ENCODE results near the gene TP53. TPM values are rescaled to one million over a fixed set of nuclear protein-coding genes. Genes with fewer than 3 reads are reported as not detected.

The TP53 gene
- total RNA-seq, 1 donor from 2014 or later: 42.3 TPM

GRCh38 chr17:7707446-7707845 lies 20.2 kb upstream of the TP53 start:
- no peak for DNase-seq (ENCODE audit: low spot score)

- no peak for DNase-seq (ENCODE audit: low spot score)
These were observed 19.5 kb upstream of the TP53 start for GRCh38 chr17:7706631-7707354.

- no peak for DNase-seq (ENCODE audit: low spot score)
These were observed 18.3 kb upstream of the TP53 start for GRCh38 chr17:7705269-7706255.

DNA sequence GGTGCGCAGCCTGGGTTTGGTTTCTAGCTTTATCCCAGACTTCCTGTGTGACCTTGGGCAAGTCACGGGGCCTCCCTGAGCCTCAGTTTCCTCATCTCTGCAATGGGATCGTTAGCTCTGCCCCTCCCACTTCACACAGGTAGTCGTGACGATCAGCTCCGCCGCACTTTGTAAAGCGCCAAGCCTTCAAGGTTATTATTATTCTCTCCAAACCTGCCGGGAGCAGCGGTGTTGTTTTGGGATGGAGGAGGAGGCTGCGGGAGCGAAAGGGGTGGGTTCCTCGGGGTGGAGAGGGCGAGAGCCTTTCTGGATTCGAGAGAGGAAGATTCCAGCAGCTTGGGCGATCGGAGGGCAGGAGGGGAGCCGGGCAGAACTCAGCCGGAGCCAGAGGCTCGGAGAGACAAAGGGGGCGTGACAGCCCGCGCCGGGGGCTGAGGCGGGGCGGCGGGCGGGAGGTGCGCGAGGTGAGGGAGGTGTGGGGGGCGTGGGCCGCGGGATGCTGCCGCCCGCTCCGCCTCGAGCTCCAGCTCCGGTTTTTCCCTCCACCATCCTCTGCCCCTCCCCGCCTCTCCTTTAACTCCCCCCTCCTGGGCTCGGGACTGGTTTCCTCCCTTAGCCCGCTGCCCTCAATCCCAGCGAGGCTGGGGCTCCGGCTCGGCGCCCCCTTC lies 17.4 kb upstream of the TP53 start, which contains the start of gene EFNB3:
Gene EFNB3 (plus strand): TSS at position 602 of the 668 bp plus-strand sequence. CDS start 397 bp downstream, outside the sequence.
- no peak for DNase-seq (ENCODE audit: low spot score)

DNA sequence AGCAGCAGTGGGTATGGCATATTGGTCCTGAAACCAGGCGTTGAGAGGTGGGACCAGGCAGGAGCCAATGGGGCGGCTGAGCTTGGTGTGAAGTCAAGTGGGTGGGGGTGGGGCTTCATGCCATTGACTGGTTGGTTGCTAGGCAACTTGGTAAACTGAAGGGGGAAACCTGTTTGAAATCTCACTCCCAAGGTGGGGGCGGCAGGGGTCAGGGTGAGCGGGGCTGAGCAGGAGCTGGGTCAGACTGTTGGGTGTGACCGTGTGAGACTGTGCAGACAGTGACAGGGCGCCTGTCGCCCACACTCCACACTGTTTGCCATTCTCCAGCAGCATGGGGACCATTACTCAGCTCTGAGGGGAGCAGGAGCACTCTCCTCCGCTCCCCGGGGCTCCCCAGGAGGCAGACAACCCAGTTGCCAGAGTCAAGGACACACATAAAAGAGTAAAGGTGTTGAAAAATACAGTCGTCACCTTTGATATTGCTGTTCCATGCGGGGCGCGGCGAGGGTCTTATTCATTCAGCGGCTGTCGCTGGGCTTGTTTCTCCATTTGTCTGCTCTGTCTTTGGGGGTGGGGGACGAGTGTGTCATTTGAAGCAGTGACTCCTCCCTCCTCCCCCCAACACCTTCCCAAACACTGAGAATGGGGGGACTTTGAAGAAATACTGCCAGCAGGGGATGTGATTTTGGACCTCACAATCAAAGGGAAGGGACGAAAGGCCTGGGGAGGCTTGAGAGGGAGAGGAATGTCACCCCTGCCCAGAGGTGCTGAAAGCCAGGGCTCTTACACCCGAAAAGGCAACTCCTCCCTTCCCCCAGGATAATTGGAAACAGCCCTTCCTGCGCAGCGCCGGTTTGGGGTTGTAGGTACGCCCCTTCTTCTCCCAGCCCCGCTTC lies 16.5 kb upstream of the TP53 start:
- no peak for DNase-seq (ENCODE audit: low spot score)

DNA sequence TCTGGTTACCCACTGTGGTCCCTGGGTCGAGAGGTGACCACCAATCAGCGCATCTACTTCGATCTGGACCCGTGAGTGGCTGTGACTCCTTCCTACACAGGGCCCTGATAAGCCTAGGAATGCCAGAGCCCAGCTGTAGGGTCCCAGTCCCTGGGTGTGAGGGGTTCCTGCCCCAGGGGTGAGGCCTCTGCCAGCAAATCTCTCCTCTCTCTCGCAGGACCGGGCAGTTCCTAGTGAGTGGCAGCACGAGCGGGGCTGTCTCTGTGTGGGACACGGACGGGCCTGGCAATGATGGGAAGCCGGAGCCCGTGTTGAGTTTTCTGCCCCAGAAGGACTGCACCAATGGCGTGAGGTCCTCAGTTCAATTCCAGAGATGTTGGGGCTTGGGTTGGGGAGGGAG lies 15.5 kb upstream of the TP53 start:
- DNase-seq (ENCODE audit: low spot score): no peak

- DNase-seq (ENCODE audit: low spot score): no peak
These were observed 14.4 kb upstream of the TP53 start for GRCh38 chr17:7701681-7702080.

- DNase-seq (ENCODE audit: low spot score): no peak
These were observed 13.2 kb upstream of the TP53 start for GRCh38 chr17:7700510-7700909.

DNA sequence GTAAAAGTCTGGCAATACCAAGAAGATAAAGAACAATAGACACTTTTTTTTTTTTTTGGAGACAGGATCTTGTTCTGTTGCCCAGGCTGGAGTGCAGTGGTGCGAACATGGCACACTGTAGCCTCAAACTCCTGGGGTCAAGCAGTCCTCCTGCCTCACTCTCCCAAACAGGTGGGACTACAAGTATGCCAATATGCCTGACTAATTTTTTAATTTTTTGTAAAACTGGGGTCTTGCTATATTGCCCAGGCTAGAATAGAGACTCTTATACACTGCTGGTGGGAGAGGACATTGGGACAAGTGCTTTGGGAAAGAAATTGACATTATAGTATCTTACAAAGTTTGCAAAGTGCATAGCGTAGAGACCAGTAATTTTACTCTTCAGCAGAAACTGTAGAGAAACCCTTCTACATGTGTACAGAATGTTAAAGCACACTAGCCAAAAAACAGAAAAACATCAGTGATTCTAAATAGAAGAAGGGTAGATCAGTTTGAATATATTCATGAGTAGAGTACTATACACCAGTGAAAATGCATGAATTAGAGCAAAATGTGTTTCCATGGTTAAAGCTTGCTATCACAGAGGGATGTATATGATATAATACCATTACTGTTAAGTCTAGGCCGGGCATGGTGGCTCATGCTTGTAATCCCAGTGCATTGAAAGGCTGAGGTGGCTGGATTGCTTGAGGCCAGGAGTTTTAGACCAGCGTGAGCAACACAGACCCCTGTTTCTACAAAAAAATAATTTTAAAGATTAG lies 10.7 kb upstream of the TP53 start:
- DNase-seq (ENCODE audit: low spot score): no peak

DNA sequence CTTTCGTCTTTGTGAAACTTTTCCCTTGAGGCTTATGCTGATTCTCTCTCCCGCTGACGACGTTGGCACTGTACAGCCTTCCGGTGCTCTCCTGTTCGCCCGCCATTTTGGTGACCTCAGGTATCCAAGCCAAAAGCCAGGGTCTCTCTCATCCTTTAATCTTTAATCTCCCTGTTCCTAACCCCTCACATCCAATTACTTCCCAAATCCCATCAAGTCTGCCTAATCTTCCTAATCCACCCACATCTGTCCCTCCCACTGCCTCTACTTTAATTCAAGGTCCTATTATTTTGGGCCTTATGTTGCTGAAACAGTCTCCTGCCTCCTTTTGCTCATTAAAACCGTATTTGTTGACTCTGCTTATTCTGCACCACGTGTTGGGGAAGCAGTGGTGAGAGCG lies 8.3 kb upstream of the TP53 start:
- DNase-seq (ENCODE audit: low spot score): no peak

DNA sequence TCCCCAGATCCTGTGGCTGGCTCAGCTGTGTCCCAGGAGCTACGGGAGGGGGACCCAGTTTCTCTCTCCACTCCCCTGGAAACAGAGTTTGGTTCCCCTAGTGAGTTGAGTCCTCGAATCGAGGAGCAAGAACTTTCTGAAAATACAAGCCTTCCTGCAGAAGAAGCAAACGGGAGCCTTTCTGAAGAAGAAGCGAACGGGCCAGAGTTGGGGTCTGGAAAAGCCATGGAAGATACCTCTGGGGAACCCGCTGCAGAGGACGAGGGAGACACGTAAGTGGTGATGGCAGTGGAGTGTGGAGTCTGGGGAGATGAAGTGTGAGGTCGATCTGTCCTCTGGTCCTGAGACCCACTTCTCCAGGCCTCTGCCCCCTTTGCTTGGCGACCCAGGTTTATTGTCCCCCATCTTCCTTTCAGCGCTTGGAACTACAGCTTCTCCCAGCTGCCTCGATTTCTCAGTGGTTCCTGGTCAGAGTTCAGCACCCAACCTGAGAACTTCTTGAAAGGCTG lies 1.6 kb upstream of the TP53 start:
- DNase-seq (ENCODE audit: low spot score): no peak

GRCh38 chr17:7687908-7688807 lies 868 bp upstream of the TP53 start, which contains the start of gene WRAP53:
TSS of gene WRAP53 (plus strand) at chr17:7688477. CDS start at chr17:7688649, 172 bp downstream.
- peak; percentile 95 for DNase-seq (ENCODE audit: low spot score)

DNA sequence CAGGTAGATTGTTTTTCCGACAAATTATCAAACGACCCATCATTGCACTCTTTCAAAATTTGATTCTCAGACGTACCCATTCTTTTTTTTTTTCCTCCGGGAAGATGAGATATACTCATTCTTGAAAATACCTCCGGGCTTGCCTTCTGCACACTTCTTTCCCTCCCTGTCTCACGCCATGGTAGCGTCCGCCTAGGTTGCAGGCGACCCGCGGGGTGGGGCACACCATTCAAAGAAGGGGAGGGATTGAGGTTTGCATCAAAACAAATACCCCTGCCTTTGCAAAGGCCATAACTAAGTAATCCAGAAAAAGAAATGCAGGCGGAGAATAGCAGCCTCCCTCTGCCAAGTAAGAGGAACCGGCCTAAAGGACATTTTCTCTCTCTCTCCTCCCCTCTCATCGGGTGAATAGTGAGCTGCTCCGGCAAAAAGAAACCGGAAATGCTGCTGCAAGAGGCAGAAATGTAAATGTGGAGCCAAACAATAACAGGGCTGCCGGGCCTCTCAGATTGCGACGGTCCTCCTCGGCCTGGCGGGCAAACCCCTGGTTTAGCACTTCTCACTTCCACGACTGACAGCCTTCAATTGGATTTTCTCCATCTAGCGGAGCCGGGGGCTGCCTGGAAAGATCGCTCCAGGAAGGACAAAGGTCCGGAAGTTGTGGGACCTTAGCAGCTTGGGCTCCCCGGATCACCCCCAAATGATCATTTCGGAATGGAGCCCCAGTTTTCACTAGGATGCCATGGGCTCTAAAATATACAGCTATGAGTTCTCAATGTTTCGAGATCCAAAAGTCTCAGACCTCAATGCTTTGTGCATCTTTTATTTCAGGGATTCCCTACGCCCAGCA lies 843 bp downstream of the TP53 start:
- DNase-seq (ENCODE audit: low spot score): no peak

GRCh38 chr17:7685533-7686221 lies 1.6 kb downstream of the TP53 start:
- DNase-seq (ENCODE audit: low spot score): peak; percentile 96

- DNase-seq (ENCODE audit: low spot score): no peak
These were observed 2.3 kb downstream of the TP53 start for GRCh38 chr17:7684851-7685532.

DNA sequence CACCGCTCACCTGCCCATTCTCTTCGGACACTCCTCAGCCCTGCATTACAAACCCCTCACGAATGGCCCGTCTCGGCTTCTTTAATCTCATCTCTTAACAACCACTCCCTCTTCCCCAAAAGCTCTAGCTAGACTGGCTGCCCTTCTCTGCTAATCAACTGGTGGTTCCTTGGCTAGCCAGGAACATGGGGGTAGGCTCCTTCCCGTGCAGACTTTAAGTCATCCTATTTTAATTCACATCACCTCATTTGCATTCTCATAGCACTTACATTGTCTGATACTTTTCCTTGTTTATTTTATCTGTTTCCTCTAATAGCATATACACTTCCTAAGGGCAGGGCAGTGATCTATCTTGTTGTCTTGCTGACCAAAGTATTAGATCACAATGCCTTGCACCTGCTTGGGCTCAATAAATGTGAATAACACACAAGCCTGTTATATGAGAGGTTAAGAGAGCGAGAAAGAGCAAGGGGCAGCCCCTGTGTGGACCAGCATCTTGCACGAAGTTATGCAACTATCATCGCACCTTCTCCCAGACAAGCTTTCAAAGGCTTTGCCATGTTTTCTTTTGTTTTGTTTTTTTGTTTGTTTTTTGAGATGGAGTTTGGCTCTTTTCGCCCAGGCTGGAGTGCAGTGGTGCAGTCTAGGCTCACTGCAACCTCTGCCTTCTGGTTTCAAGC lies 9.8 kb downstream of the TP53 start:
- DNase-seq (ENCODE audit: low spot score): no peak

Data from mesenteric fat pad (tissue), 1 donor.